ENCODE data around the gene ATOSB.

ATOSB gene

GRCh38 chr9:35079426-35080341 is 36.0 kb downstream of the ATOSB start, which contains the start of gene FANCG:
FANCG (minus strand) TSS chr9:35079942; CDS start chr9:35079524, 418 bp downstream.
- peaks cover 7% of the 10 kb centered on the region; the same call in 1 of the 2 replicates for H3K4me1 ChIP-seq (ENCODE audit: insufficient read depth, low read length)
- H3K9ac ChIP-seq (ENCODE audit: low read depth, low read length): peak within 1 kb of the TSS; percentile 64
- H3K9me3 ChIP-seq (ENCODE audit: control insufficient read depth, insufficient read depth, low read length): no peaks in the 10 kb centered on the region
- peaks cover 12% of the 10 kb centered on the region for H3K36me3 ChIP-seq (ENCODE audit: insufficient read depth, low read length)

- Histone ChIP-seq H3K9ac (ENCODE audit: low read depth, low read length) (peak overlapping the region; percentile 64), H3K9me3 (ENCODE audit: control insufficient read depth, insufficient read depth, low read length) (no peaks in the 10 kb centered on the region), H3K4me1 (ENCODE audit: insufficient read depth, low read length) (peaks cover 7% of the 10 kb centered on the region; the same call in 1 of the 2 replicates), H3K36me3 (ENCODE audit: insufficient read depth, low read length) (peaks cover 14% of the 10 kb centered on the region)
Measured at GRCh38 chr9:35079041-35079425, 36.6 kb downstream of the ATOSB start.

GRCh38 chr9:35078066-35078465 is 37.6 kb downstream of the ATOSB start:
- Histone ChIP-seq H3K9me3 (ENCODE audit: control insufficient read depth, insufficient read depth, low read length) (no peaks in the 10 kb centered on the region), H3K9ac (ENCODE audit: low read depth, low read length) (no peak overlapping the region), H3K36me3 (ENCODE audit: insufficient read depth, low read length) (peaks cover 14% of the 10 kb centered on the region), H3K4me1 (ENCODE audit: insufficient read depth, low read length) (peaks cover 7% of the 10 kb centered on the region; the same call in 1 of the 2 replicates)

- H3K9me3 ChIP-seq (ENCODE audit: control insufficient read depth, insufficient read depth, low read length): no peaks in the 10 kb centered on the region
- H3K36me3 ChIP-seq (ENCODE audit: insufficient read depth, low read length): peaks cover 14% of the 10 kb centered on the region
- no peak overlapping the region for H3K9ac ChIP-seq (ENCODE audit: low read depth, low read length)
- H3K4me1 ChIP-seq (ENCODE audit: insufficient read depth, low read length): peaks cover 7% of the 10 kb centered on the region; the same call in 1 of the 2 replicates
Measured at GRCh38 chr9:35076848-35077247, 38.8 kb downstream of the ATOSB start.

GRCh38 chr9:35075358-35075757 is 40.3 kb downstream of the ATOSB start:
- H3K4me1 ChIP-seq (ENCODE audit: insufficient read depth, low read length): peaks cover 7% of the 10 kb centered on the region; the same call in 1 of the 2 replicates
- H3K36me3 ChIP-seq (ENCODE audit: insufficient read depth, low read length): peaks cover 14% of the 10 kb centered on the region
- H3K9ac ChIP-seq (ENCODE audit: low read depth, low read length): no peak overlapping the region
- H3K9me3 ChIP-seq (ENCODE audit: control insufficient read depth, insufficient read depth, low read length): no peaks in the 10 kb centered on the region

- peaks cover 13% of the 10 kb centered on the region; the same call in 1 of the 2 replicates for H3K4me1 ChIP-seq (ENCODE audit: insufficient read depth, low read length)
- H3K9ac ChIP-seq (ENCODE audit: low read depth, low read length): no peak overlapping the region
- H3K9me3 ChIP-seq (ENCODE audit: control insufficient read depth, insufficient read depth, low read length): no peaks in the 10 kb centered on the region
- H3K36me3 ChIP-seq (ENCODE audit: insufficient read depth, low read length): peaks cover 14% of the 10 kb centered on the region
Measured at GRCh38 chr9:35074791-35075190, 40.9 kb downstream of the ATOSB start.

- Histone ChIP-seq H3K9me3 (ENCODE audit: control insufficient read depth, insufficient read depth, low read length) (no peaks in the 10 kb centered on the region), H3K36me3 (ENCODE audit: insufficient read depth, low read length) (peaks cover 14% of the 10 kb centered on the region), H3K4me1 (ENCODE audit: insufficient read depth, low read length) (peaks cover 16% of the 10 kb centered on the region; the same call in 1 of the 2 replicates), H3K9ac (ENCODE audit: low read depth, low read length) (no peak overlapping the region)
Measured at GRCh38 chr9:35074141-35074540, 41.5 kb downstream of the ATOSB start.

- Histone ChIP-seq H3K9me3 (ENCODE audit: control insufficient read depth, insufficient read depth, low read length) (no peaks in the 10 kb centered on the region), H3K9ac (ENCODE audit: low read depth, low read length) (peak overlapping the region; percentile 35; the same call in 1 of the 2 replicates), H3K36me3 (ENCODE audit: insufficient read depth, low read length) (peaks cover 17% of the 10 kb centered on the region), H3K4me1 (ENCODE audit: insufficient read depth, low read length) (peaks cover 10% of the 10 kb centered on the region; the same call in 1 of the 2 replicates)
Measured at GRCh38 chr9:35073279-35073612, 42.4 kb downstream of the ATOSB start.

GRCh38 chr9:35072461-35073278 is 43.0 kb downstream of the ATOSB start, which contains the start of gene VCP:
VCP (minus strand) TSS chr9:35072625; CDS start chr9:35072353, 272 bp downstream.
- Histone ChIP-seq H3K4me1 (ENCODE audit: insufficient read depth, low read length) (peaks cover 10% of the 10 kb centered on the region; the same call in 1 of the 2 replicates), H3K9me3 (ENCODE audit: control insufficient read depth, insufficient read depth, low read length) (no peaks in the 10 kb centered on the region), H3K36me3 (ENCODE audit: insufficient read depth, low read length) (peaks cover 22% of the 10 kb centered on the region), H3K9ac (ENCODE audit: low read depth, low read length) (peak within 1 kb of the TSS; percentile 99)

- H3K9me3 ChIP-seq (ENCODE audit: control insufficient read depth, insufficient read depth, low read length): no peaks in the 10 kb centered on the region
- peaks cover 10% of the 10 kb centered on the region; the same call in 1 of the 2 replicates for H3K4me1 ChIP-seq (ENCODE audit: insufficient read depth, low read length)
- peaks cover 24% of the 10 kb centered on the region for H3K36me3 ChIP-seq (ENCODE audit: insufficient read depth, low read length)
- peak overlapping the region; percentile 99 for H3K9ac ChIP-seq (ENCODE audit: low read depth, low read length)
Measured at GRCh38 chr9:35071814-35072460, 43.7 kb downstream of the ATOSB start.

- H3K9me3 ChIP-seq (ENCODE audit: control insufficient read depth, insufficient read depth, low read length): no peaks in the 10 kb centered on the region
- peaks cover 10% of the 10 kb centered on the region; the same call in 1 of the 2 replicates for H3K4me1 ChIP-seq (ENCODE audit: insufficient read depth, low read length)
- peak overlapping the region; percentile 99 for H3K9ac ChIP-seq (ENCODE audit: low read depth, low read length)
- H3K36me3 ChIP-seq (ENCODE audit: insufficient read depth, low read length): peaks cover 30% of the 10 kb centered on the region
Measured at GRCh38 chr9:35070823-35071813, 44.5 kb downstream of the ATOSB start.

GRCh38 chr9:35069020-35069419 is 46.6 kb downstream of the ATOSB start:
- no peaks in the 10 kb centered on the region for H3K9me3 ChIP-seq (ENCODE audit: control insufficient read depth, insufficient read depth, low read length)
- H3K36me3 ChIP-seq (ENCODE audit: insufficient read depth, low read length): peaks cover 38% of the 10 kb centered on the region
- no peak overlapping the region for H3K9ac ChIP-seq (ENCODE audit: low read depth, low read length)
- H3K4me1 ChIP-seq (ENCODE audit: insufficient read depth, low read length): peaks cover 10% of the 10 kb centered on the region; the same call in 1 of the 2 replicates

- H3K36me3 ChIP-seq (ENCODE audit: insufficient read depth, low read length): peaks cover 58% of the 10 kb centered on the region
- peaks cover 10% of the 10 kb centered on the region; the same call in 1 of the 2 replicates for H3K4me1 ChIP-seq (ENCODE audit: insufficient read depth, low read length)
- no peak overlapping the region for H3K9ac ChIP-seq (ENCODE audit: low read depth, low read length)
- no peaks in the 10 kb centered on the region for H3K9me3 ChIP-seq (ENCODE audit: control insufficient read depth, insufficient read depth, low read length)
Measured at GRCh38 chr9:35067056-35067455, 48.6 kb downstream of the ATOSB start.

Data from ES-I3 (cell line).